ENCODE results near the gene TTC22. TPM values are rescaled to one million over a fixed set of nuclear protein-coding genes. Genes with fewer than 3 reads are reported as not detected.
"Not testable (repeated sequence)": the region's sequence is repeated elsewhere in the genome, so short reads cannot be mapped to it uniquely, and the experiment has no call there.

Gene TTC22
- total RNA-seq, 1 donor from 2014 or later: 6.0 TPM

DNA sequence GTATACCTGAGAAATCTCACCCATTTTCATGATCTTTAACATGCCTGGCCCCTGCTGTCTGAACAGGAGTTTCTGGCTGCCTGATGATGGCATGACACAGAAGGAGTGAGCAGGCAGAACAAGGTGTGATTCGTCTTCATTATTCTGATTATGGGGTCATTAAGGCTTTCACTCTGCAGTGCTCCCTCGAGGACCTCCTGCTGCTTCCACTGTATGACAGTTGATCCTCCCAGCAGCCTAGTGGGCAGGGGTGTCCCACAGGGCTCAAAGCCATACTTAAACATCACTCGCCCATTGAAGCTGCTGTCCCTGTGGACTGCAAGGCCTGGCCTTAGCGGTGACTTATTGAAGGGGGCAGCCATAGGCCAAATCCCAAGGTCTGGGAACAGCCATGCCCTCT is 24.1 kb downstream of the TTC22 start:
- Mint-ChIP-seq H3K9me3 (peaks cover 2% of the 10 kb centered on the region), H3K4me1 (no peaks in the 10 kb centered on the region), H3K27ac (no peak overlapping the region), H3K27me3 (peaks cover 3% of the 10 kb centered on the region), H3K4me3 (no peak overlapping the region), H3K36me3 (ENCODE audit: low read depth) (peaks cover 11% of the 10 kb centered on the region)
- intact Hi-C loops (cut with micrococcal nuclease): no loop called here
- TF ChIP-seq, protein P1, sequence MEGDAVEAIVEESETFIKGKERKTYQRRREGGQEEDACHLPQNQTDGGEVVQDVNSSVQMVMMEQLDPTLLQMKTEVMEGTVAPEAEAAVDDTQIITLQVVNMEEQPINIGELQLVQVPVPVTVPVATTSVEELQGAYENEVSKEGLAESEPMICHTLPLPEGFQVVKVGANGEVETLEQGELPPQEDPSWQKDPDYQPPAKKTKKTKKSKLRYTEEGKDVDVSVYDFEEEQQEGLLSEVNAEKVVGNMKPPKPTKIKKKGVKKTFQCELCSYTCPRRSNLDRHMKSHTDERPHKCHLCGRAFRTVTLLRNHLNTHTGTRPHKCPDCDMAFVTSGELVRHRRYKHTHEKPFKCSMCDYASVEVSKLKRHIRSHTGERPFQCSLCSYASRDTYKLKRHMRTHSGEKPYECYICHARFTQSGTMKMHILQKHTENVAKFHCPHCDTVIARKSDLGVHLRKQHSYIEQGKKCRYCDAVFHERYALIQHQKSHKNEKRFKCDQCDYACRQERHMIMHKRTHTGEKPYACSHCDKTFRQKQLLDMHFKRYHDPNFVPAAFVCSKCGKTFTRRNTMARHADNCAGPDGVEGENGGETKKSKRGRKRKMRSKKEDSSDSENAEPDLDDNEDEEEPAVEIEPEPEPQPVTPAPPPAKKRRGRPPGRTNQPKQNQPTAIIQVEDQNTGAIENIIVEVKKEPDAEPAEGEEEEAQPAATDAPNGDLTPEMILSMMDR (IDR thresholded peaks at IDR 0.05): no peak
- POLR2A ChIA-PET: no interaction called here
- ATAC-seq (ENCODE audit: low read depth): no peak
- CTCF ChIA-PET: no interaction called here
- no peak for DNase-seq

DNA sequence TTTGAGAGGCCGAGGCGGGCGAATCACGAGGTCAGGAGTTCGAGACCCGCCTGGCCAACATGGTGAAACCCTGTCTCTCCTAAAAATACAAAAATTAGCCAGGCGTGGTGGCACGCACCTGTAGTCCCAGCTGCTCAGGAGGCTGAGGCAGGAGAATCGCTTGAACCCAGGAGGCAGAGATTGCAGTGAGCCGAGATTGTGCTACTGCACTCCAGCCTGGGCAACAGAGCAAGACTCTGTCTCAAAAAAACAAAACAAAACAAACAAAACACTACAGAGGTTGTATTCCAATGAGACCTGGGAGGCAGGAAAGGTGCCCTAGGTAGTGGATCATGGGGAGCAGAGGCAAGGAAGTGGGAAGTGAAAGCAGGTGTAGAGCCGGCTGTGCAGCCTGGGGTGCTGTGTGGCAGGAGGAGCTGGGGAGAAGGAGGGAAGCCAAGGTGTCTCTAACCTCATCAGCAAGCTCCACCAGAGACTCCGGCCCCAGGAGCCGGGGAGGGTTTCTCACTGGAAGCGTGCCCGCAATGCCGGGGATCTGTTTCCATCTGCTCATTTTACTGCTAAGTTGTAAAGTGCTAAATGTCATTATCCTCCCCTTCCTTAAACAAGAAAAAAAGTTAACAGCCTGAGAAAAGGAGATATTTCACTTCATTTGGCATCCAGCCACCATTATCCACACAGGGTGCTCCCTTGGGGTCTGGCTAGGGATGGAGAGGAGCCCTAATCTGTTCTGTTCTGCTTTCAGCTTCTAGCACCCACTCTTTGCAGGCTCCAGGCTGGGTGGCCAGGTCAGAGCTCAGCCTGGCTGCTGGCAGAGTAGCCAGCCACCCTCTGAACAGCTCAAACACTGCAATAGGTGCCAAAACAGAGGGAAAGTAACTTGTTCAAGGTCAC is 25.0 kb downstream of the TTC22 start:
- intact Hi-C loops (cut with micrococcal nuclease); H3K4me1 Mint-ChIP-seq; H3K4me3 Mint-ChIP-seq; H3K36me3 Mint-ChIP-seq (ENCODE audit: low read depth); POLR2A ChIA-PET; H3K9me3 Mint-ChIP-seq; H3K27me3 Mint-ChIP-seq; DNase-seq; ATAC-seq (ENCODE audit: low read depth); CTCF ChIA-PET; H3K27ac Mint-ChIP-seq: not testable (repeated sequence)

DNA sequence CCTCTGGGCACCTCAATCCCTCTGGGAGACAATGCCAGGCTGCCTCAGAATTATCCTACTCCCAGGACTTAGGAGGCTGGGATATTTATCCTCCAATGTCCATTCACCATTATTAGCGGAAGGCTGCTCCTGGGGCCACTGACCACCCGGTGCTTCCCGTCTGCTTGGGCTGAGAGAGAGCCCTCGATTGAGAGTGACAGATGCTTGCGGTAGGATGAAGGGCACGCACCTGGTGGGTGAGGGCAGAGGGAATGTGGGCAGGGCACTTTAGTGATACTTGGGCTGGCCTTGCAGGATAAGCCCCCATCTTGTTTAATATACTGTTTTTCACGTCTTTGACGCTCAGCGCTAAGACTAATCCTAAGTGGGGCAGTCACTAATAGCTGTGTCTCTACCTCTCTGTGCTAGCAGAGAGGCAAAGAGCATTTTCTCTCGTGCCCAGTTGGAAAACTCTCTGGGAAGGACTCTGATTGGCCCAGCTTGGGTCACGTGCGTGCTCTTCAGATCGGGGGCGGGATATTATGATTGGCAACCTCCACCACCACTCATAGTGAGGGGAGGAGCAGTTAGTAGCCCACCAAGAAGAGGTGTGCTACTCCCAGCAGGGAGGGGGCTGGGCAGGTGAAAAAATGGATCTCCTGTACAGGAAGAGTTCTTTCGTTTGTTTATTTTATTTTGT is 26.2 kb downstream of the TTC22 start:
- Mint-ChIP-seq H3K4me1 (no peaks in the 10 kb centered on the region), H3K27me3 (peaks cover 3% of the 10 kb centered on the region), H3K36me3 (ENCODE audit: low read depth) (peaks cover 6% of the 10 kb centered on the region), H3K9me3 (peaks cover 2% of the 10 kb centered on the region), H3K27ac (no peak overlapping the region), H3K4me3 (no peak overlapping the region)
- DNase-seq (no peak), ATAC-seq (ENCODE audit: low read depth) (no peak)
- ChIA-PET CTCF (no interaction called here), POLR2A (no interaction called here)
- TF ChIP-seq, protein P1 (IDR thresholded peaks at IDR 0.05): no peak
- intact Hi-C loops (cut with micrococcal nuclease): no loop called here

DNA sequence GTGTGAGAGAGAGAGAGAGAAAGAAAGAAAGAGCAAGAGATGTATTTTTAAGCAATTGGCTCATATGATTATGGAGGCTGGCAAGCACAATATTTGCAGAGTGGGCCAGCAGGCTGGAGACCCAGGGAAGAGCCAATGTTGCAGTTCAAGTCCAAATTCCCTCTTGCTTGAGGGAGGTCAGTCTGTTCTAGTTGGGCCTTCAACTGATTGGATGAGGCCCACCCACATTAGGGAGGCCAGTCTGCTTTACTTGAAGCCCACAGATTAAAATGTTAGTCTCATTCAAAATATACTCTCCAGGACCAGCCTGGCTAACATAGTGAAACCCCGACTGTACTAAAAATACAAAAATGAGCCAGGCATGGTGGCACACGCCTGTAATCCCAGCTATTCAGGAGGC is 28.2 kb downstream of the TTC22 start:
- DNase-seq: no peak
- Mint-ChIP-seq H3K4me1 (no peaks in the 10 kb centered on the region), H3K9me3 (peaks cover 2% of the 10 kb centered on the region), H3K36me3 (ENCODE audit: low read depth) (no peaks in the 10 kb centered on the region), H3K27me3 (peaks cover 3% of the 10 kb centered on the region), H3K4me3 (no peak overlapping the region), H3K27ac (no peak overlapping the region)
- ChIA-PET POLR2A (no interaction called here), CTCF (no interaction called here)
- TF ChIP-seq, protein P1 (IDR thresholded peaks at IDR 0.05): no peak
- ATAC-seq (ENCODE audit: low read depth): no peak
- intact Hi-C loops (cut with micrococcal nuclease): no loop called here

DNA sequence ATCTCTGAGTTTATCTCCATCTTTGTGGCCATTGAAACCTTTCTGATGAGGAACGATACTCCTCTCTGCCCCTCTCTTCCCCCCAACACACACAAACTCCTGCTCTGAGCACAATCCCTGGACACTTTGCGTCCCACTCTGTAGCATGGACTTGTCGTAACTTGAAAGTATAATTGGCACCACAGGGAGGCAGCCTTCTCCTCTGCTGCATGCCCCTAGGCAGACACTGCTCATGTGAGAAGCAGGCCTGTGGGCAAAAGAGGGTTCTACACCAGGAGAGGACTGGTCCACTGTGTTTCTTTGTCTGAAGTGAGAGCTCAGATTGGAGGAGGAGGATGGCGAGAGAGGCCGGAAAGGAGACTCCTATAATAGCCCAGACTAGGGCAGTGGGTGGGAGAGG is 33.0 kb downstream of the TTC22 start:
- no peak for DNase-seq
- Mint-ChIP-seq H3K27me3 (no peaks in the 10 kb centered on the region), H3K4me1 (peaks cover 21% of the 10 kb centered on the region), H3K36me3 (ENCODE audit: low read depth) (peaks cover 4% of the 10 kb centered on the region), H3K4me3 (no peak overlapping the region), H3K9me3 (no peaks in the 10 kb centered on the region), H3K27ac (no peak overlapping the region)
- POLR2A ChIA-PET: no interaction called here
- no peak for ATAC-seq (ENCODE audit: low read depth)
- intact Hi-C loops (cut with micrococcal nuclease): loop anchor here (10.0 kb wide), 1 partner anchor 447 kb away; the partner anchor contains the start of gene USP24
- TF ChIP-seq, protein P1 (IDR thresholded peaks at IDR 0.05): no peak
- CTCF ChIA-PET: no interaction called here
